ENCODE measurements around the gene ACY1.

The ACY1 gene

DNA sequence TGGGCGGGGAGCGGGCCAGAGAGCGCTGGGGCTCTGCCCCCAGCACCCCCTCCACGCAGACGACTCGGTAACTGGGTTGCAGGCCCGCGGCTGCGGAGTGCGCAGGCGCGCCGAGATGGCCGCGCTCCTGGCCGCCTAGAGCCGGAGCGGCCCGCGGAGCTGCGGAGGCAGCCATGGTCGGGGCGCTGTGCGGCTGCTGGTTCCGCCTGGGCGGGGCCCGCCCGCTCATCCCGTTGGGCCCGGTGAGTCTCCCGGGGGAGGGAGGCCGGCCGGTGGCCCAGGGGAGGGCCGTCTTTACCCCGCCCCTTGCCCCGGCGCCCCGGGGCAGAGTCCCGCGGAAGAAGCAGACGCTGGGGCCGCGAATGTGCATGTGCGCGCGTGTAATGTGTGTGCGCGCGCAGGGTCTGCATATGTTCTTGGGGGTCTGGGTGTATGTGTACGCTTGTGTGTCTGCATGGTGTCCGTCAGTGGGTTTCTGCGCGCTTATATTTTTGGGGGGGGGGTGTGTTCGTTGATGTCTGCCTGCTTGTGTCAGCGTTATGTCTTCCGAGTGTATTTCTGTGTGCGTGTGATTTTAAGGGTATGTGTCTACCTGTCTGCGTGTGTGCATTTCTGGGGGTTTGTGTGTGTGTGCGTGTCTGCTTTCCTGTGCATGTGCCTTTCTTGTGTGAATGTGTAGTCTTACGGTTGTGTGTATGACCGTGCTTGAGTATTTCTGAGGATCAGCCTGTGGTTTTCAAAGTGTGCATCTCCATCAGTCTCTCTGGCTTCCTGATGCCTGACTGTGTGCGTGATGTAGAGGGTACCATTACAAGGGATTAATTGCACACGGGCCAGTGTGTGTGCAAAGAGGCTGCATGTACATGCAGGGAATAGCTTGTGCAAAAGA, 8.1 kb upstream of the ACY1 start, which contains the start of gene ABHD14A:
ABHD14A (plus strand) TSS at position 102 of the 889 bp plus-strand sequence; CDS start at position 174, 72 bp downstream.
- no peaks in the 10 kb centered on the region for H3K27me3 Mint-ChIP-seq
- peak within 1 kb of the TSS; percentile 94 for H3K27ac Mint-ChIP-seq

DNA sequence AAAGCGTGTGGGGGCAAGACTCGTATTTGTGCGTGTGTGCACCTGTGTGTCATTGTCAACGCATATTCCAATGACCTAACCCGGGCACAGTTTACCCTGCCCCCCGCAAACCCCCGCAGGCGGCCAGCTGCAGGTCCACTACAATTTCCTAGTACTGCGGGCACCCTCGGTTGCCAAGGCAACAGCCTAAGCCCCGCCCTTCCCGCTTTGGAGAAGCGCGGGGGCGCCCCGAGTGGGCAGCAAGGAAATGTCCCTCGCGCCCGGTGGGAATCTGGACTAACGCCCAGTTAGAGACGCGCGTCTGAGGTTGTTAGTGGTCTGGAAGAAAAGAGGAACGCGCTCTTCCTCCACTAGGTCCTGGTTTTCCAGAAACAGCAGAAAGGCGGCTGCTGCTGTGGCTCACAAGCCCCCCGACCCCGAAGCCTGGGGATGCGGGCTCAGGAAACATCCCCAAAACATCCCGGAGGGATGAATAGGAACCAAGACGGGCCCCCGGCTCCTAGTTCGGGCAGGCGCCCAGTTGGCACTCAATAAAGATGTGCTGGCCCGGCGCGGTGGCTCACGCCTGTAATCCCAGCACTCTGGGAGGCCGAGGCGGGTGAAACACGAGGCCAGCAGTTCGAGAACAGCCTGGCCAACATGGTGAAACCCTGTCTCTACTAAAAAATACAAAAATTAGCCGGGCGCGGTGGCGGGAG, 7.3 kb upstream of the ACY1 start:
- ATAC-seq (replicated peaks) = no peak

More for the DNA sequence above, 8.1 kb upstream of the ACY1 start, which contains the start of gene ABHD14A:
- DNase-seq (peak; percentile 58 to 72 (median 65)), ATAC-seq (replicated peaks) (peak; percentile 75)
- Mint-ChIP-seq H3K9me3 (no peaks in the 10 kb centered on the region), H3K4me3 (peak within 1 kb of the TSS; percentile 88 to 95), H3K4me1 (ENCODE audit: low read depth in 2 of 2) (peaks cover 28 to 29% of the 10 kb centered on the region in 2 donors), H3K36me3 (ENCODE audit: insufficient read depth) (peaks cover 11% of the 10 kb centered on the region)

GRCh38 chr3:51977446-51978142, 5.7 kb upstream of the ACY1 start:
- Mint-ChIP-seq H3K9me3 (no peaks in the 10 kb centered on the region), H3K36me3 (ENCODE audit: insufficient read depth) (peaks cover 20% of the 10 kb centered on the region), H3K27ac (peak overlapping the region; percentile 41 to 75), H3K27me3 (no peaks in the 10 kb centered on the region), H3K4me3 (peak overlapping the region; percentile 46 to 64), H3K4me1 (ENCODE audit: low read depth in 2 of 2) (peaks cover 39 to 41% of the 10 kb centered on the region in 2 donors)
- DNase-seq (peak; percentile 31 to 35 (median 33)), ATAC-seq (replicated peaks) (peak; percentile 54)

More for the DNA sequence above, 7.3 kb upstream of the ACY1 start:
- Mint-ChIP-seq H3K4me1 (ENCODE audit: low read depth in 2 of 2) (peaks cover 31% of the 10 kb centered on the region in 2 donors), H3K27me3 (no peaks in the 10 kb centered on the region), H3K9me3 (no peaks in the 10 kb centered on the region), H3K4me3 (peak overlapping the region; percentile 88 to 95), H3K27ac (peak overlapping the region; percentile 87 to 94), H3K36me3 (ENCODE audit: insufficient read depth) (peaks cover 12% of the 10 kb centered on the region)
- DNase-seq = no peak

- no peak for ATAC-seq (replicated peaks)
- peaks cover 42 to 47% of the 10 kb centered on the region in 2 donors for H3K4me1 Mint-ChIP-seq (ENCODE audit: low read depth in 2 of 2)
- peaks cover 26% of the 10 kb centered on the region for H3K36me3 Mint-ChIP-seq (ENCODE audit: insufficient read depth)
- DNase-seq = no peak
- H3K27ac Mint-ChIP-seq = peak overlapping the region in 1 of 2 donors; percentile 41
- H3K27me3 Mint-ChIP-seq = no peaks in the 10 kb centered on the region
- H3K9me3 Mint-ChIP-seq = no peaks in the 10 kb centered on the region
- H3K4me3 Mint-ChIP-seq = no peak overlapping the region
Observed at GRCh38 chr3:51978143-51978502, 5.2 kb upstream of the ACY1 start.

GRCh38 chr3:51980253-51980652, 3.1 kb upstream of the ACY1 start:
- H3K27ac Mint-ChIP-seq = no peak overlapping the region
- H3K4me3 Mint-ChIP-seq = no peak overlapping the region
- peaks cover 18% of the 10 kb centered on the region for H3K36me3 Mint-ChIP-seq (ENCODE audit: insufficient read depth)
- H3K27me3 Mint-ChIP-seq = no peaks in the 10 kb centered on the region
- ATAC-seq (replicated peaks) = no peak
- H3K4me1 Mint-ChIP-seq (ENCODE audit: low read depth in 2 of 2) = peaks cover 37 to 43% of the 10 kb centered on the region in 2 donors
- no peak for DNase-seq
- no peaks in the 10 kb centered on the region for H3K9me3 Mint-ChIP-seq

GRCh38 chr3:51982352-51982837, 940 bp upstream of the ACY1 start:
- Mint-ChIP-seq H3K4me1 (ENCODE audit: low read depth in 2 of 2) (peaks cover 25 to 30% of the 10 kb centered on the region in 2 donors), H3K27ac (peak overlapping the region; percentile 90 to 97), H3K4me3 (peak overlapping the region; percentile 92 to 95), H3K36me3 (ENCODE audit: insufficient read depth) (peaks cover 21% of the 10 kb centered on the region), H3K9me3 (no peaks in the 10 kb centered on the region), H3K27me3 (no peaks in the 10 kb centered on the region)
- ATAC-seq (replicated peaks) (peak; percentile 33), DNase-seq (no peak)

DNA sequence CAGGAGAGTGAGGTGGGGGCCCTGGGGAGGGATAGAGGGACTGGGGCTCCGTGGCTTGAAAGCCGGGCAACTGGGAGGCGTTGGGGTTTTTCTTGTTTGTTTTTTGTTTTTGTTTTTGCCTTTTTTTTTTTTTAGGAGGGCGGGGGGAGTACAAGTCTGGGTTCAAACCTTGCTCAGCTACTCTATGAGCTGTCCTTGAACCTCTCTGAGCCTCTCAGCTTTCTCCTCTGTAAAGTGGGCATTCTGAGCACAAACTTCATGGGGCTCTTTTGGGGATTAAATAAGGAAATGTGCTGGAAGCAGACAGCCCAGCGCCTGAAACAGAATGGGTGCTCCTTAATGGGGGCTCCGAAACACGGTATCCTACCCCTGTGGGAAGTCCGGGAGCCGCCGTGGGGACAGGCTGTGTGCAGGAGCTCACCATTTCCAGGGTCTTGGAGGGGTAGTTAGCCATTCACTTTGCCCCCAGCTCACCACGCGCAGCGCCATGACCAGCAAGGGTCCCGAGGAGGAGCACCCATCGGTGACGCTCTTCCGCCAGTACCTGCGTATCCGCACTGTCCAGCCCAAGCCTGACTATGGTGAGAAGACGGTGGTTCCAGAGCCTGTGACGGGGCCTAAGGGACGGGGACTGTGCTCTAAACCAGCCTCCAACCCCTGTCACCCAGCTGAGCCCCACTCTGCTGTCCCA, 388 bp downstream of the ACY1 start:
- ATAC-seq (replicated peaks) (no peak), DNase-seq (no peak)
- no peaks in the 10 kb centered on the region for H3K27me3 Mint-ChIP-seq
- H3K9me3 Mint-ChIP-seq = no peaks in the 10 kb centered on the region
- H3K4me3 Mint-ChIP-seq = peak overlapping the region; percentile 92 to 95
- H3K36me3 Mint-ChIP-seq (ENCODE audit: insufficient read depth) = peaks cover 21% of the 10 kb centered on the region
- peaks cover 25 to 27% of the 10 kb centered on the region in 2 donors for H3K4me1 Mint-ChIP-seq (ENCODE audit: low read depth in 2 of 2)
- H3K27ac Mint-ChIP-seq = peak overlapping the region; percentile 90 to 97

DNA sequence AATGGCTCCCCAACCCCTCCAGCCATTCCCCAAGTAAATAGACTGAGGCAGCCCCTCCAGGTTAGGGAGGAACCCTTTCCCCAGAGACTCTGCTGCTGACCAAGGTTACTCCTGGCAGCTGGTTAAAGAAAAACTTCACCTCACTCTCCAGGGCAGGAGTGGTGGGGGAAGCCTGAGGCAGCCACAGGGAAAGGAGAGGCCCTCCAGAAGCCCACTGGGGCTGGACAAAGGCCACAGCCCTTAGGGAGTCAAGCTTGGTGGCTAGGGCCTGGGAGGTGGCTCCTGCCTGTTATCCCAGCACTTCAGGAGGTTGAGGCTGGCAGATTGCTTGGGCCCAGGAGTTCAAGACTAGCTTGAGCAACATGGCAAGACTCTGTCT, 923 bp downstream of the ACY1 start:
- no peak for DNase-seq
- Mint-ChIP-seq H3K36me3 (ENCODE audit: insufficient read depth) (peaks cover 21% of the 10 kb centered on the region), H3K4me1 (ENCODE audit: low read depth in 2 of 2) (peaks cover 28 to 30% of the 10 kb centered on the region in 2 donors), H3K27ac (peak overlapping the region; percentile 90 to 97), H3K4me3 (peak overlapping the region; percentile 92 to 95), H3K27me3 (no peaks in the 10 kb centered on the region), H3K9me3 (no peaks in the 10 kb centered on the region)
- no peak for ATAC-seq (replicated peaks)

GRCh38 chr3:51985063-51985462, 1.7 kb downstream of the ACY1 start:
- DNase-seq (no peak), ATAC-seq (replicated peaks) (no peak)
- H3K27ac Mint-ChIP-seq = peak overlapping the region; percentile 90 to 97
- no peaks in the 10 kb centered on the region for H3K9me3 Mint-ChIP-seq
- H3K4me3 Mint-ChIP-seq = no peak overlapping the region
- H3K27me3 Mint-ChIP-seq = no peaks in the 10 kb centered on the region
- H3K36me3 Mint-ChIP-seq (ENCODE audit: insufficient read depth) = peaks cover 21% of the 10 kb centered on the region
- H3K4me1 Mint-ChIP-seq (ENCODE audit: low read depth in 2 of 2) = peaks cover 28 to 30% of the 10 kb centered on the region in 2 donors

- peaks cover 23 to 25% of the 10 kb centered on the region in 2 donors for H3K4me1 Mint-ChIP-seq (ENCODE audit: low read depth in 2 of 2)
- H3K27ac Mint-ChIP-seq = peak overlapping the region; percentile 5 to 78
- ATAC-seq (replicated peaks) (no peak), DNase-seq (no peak)
- H3K9me3 Mint-ChIP-seq = no peaks in the 10 kb centered on the region
- no peaks in the 10 kb centered on the region for H3K27me3 Mint-ChIP-seq
- H3K4me3 Mint-ChIP-seq = no peak overlapping the region
- H3K36me3 Mint-ChIP-seq (ENCODE audit: insufficient read depth) = peaks cover 24% of the 10 kb centered on the region
Observed at GRCh38 chr3:51986010-51986947, 2.9 kb downstream of the ACY1 start.

- H3K4me3 Mint-ChIP-seq = no peak overlapping the region
- no peaks in the 10 kb centered on the region for H3K9me3 Mint-ChIP-seq
- H3K36me3 Mint-ChIP-seq (ENCODE audit: insufficient read depth) = peaks cover 23% of the 10 kb centered on the region
- H3K4me1 Mint-ChIP-seq (ENCODE audit: low read depth in 2 of 2) = peaks cover 22% of the 10 kb centered on the region in 2 donors
- no peaks in the 10 kb centered on the region for H3K27me3 Mint-ChIP-seq
- no peak for DNase-seq
- H3K27ac Mint-ChIP-seq = peak overlapping the region; percentile 5 to 78
- no peak for ATAC-seq (replicated peaks)
Observed at GRCh38 chr3:51987568-51987967, 4.2 kb downstream of the ACY1 start.
